ENCODE data around the gene SAMD9. TPM values are rescaled to one million over a fixed set of nuclear protein-coding genes. Genes with fewer than 3 reads are reported as not detected.
"Not testable (repeated sequence)": the region's sequence is repeated elsewhere in the genome, so short reads cannot be mapped to it uniquely, and the experiment has no call there.

Gene SAMD9
- total RNA-seq, 2 experiments from 2014 or later: 6.1 to 7.6 TPM

GRCh38 chr7:93097388-93097787 is 20.4 kb downstream of the SAMD9 start:
- H3K9me3 ChIP-seq (ENCODE audit: low read length): peaks cover 3% of the 10 kb centered on the region; the same call in 1 of the 2 replicates
- H3K4me3 ChIP-seq (ENCODE audit: low read depth, low read length, poor library complexity, severe bottlenecking): no peak overlapping the region
- no peak for DNase-seq (ENCODE audit: low spot score)
- no peak overlapping the region for H3K27ac ChIP-seq (ENCODE audit: low read depth, low read length, poor library complexity, severe bottlenecking)
- H2AFZ ChIP-seq (ENCODE audit: low read length): no peak overlapping the region
- TF ChIP-seq EZH2phosphoT487 (IDR thresholded peaks at IDR 0.05; ENCODE audit: borderline replicate concordance, low read depth, low read length) (no peak), CTCF (conservative IDR thresholded peaks at IDR 0.05; ENCODE audit: low read length) (no peak)
- CTCF ChIA-PET (ENCODE audit: unreplicated experiment): no interaction called here
- H3K36me3 ChIP-seq (ENCODE audit: insufficient read depth, low read length): no peaks in the 10 kb centered on the region
- no peaks in the 10 kb centered on the region for H3K79me2 ChIP-seq (ENCODE audit: insufficient read depth, low read depth, low read length)
- H3K4me1 ChIP-seq (ENCODE audit: insufficient read depth, low read length, poor library complexity, severe bottlenecking): no peaks in the 10 kb centered on the region
- no peaks in the 10 kb centered on the region for H3K9me2 ChIP-seq (ENCODE audit: insufficient read depth, low read length)
- no TSS peak for BruUV-seq (replicated peaks)
- POLR2A ChIA-PET: no interaction called here
- no peak overlapping the region for H3K4me2 ChIP-seq (ENCODE audit: low read length)
- no peaks in the 10 kb centered on the region for H4K20me1 ChIP-seq (ENCODE audit: insufficient read depth, low read length)
- intact Hi-C loops (cut with micrococcal nuclease; ENCODE audit: unreplicated experiment): no loop called here

- BruUV-seq (replicated peaks): no TSS peak
- H3K36me3 ChIP-seq (ENCODE audit: insufficient read depth, low read length): no peaks in the 10 kb centered on the region
- no peak overlapping the region for H3K4me2 ChIP-seq (ENCODE audit: low read length)
- H3K27ac ChIP-seq (ENCODE audit: low read depth, low read length, poor library complexity, severe bottlenecking): no peak overlapping the region
- no peak overlapping the region for H2AFZ ChIP-seq (ENCODE audit: low read length)
- H3K79me2 ChIP-seq (ENCODE audit: insufficient read depth, low read depth, low read length): no peaks in the 10 kb centered on the region
- peaks cover 4% of the 10 kb centered on the region; the same call in 1 of the 2 replicates for H3K9me3 ChIP-seq (ENCODE audit: low read length)
- peak; percentile 30 for DNase-seq (ENCODE audit: low spot score)
- no peaks in the 10 kb centered on the region for H3K9me2 ChIP-seq (ENCODE audit: insufficient read depth, low read length)
- no peak overlapping the region for H3K4me3 ChIP-seq (ENCODE audit: low read depth, low read length, poor library complexity, severe bottlenecking)
- ChIA-PET CTCF (ENCODE audit: unreplicated experiment) (no interaction called here), POLR2A (no interaction called here)
- no peaks in the 10 kb centered on the region for H3K4me1 ChIP-seq (ENCODE audit: insufficient read depth, low read length, poor library complexity, severe bottlenecking)
- intact Hi-C loops (cut with micrococcal nuclease; ENCODE audit: unreplicated experiment): loop anchor here (1.0 kb wide), 1 partner anchor 135 kb away; no protein-coding TSS in a partner anchor
- H4K20me1 ChIP-seq (ENCODE audit: insufficient read depth, low read length): no peaks in the 10 kb centered on the region
- TF ChIP-seq CTCF (conservative IDR thresholded peaks at IDR 0.05; ENCODE audit: low read length): peak; percentile 65
- no peak for TF ChIP-seq EZH2phosphoT487 (IDR thresholded peaks at IDR 0.05; ENCODE audit: borderline replicate concordance, low read depth, low read length)
Observed at GRCh38 chr7:93092757-93093370, 24.9 kb downstream of the SAMD9 start.

GRCh38 chr7:93073357-93073756 is 44.4 kb downstream of the SAMD9 start:
- H3K79me2 ChIP-seq (ENCODE audit: insufficient read depth, low read depth, low read length); H3K27ac ChIP-seq (ENCODE audit: low read depth, low read length, poor library complexity, severe bottlenecking); H4K20me1 ChIP-seq (ENCODE audit: insufficient read depth, low read length); CTCF ChIA-PET (ENCODE audit: unreplicated experiment); intact Hi-C loops (cut with micrococcal nuclease; ENCODE audit: unreplicated experiment); H3K4me1 ChIP-seq (ENCODE audit: insufficient read depth, low read length, poor library complexity, severe bottlenecking); H3K9me3 ChIP-seq (ENCODE audit: low read length); POLR2A ChIA-PET; H2AFZ ChIP-seq (ENCODE audit: low read length); BruUV-seq (replicated peaks); DNase-seq (ENCODE audit: low spot score); H3K4me2 ChIP-seq (ENCODE audit: low read length); H3K36me3 ChIP-seq (ENCODE audit: insufficient read depth, low read length); H3K4me3 ChIP-seq (ENCODE audit: low read depth, low read length, poor library complexity, severe bottlenecking); H3K9me2 ChIP-seq (ENCODE audit: insufficient read depth, low read length): not testable (repeated sequence)
